SH-SY5Y (cell line): ENCODE data around the gene ABCA13.

ENCODE experiments used
- GATA2 ChIP-seq: IDR thresholded peaks from 2 replicates; pipeline ENCODE4 v1.6.1; 2011; ENCODE audit warnings: mild to moderate bottlenecking, low read depth, low read length
- GATA3 ChIP-seq: IDR thresholded peaks from 2 replicates; pipeline ENCODE4 v1.6.1; 2011; ENCODE audit warnings: low read depth, mild to moderate bottlenecking, low read length, moderate library complexity

DNA sequence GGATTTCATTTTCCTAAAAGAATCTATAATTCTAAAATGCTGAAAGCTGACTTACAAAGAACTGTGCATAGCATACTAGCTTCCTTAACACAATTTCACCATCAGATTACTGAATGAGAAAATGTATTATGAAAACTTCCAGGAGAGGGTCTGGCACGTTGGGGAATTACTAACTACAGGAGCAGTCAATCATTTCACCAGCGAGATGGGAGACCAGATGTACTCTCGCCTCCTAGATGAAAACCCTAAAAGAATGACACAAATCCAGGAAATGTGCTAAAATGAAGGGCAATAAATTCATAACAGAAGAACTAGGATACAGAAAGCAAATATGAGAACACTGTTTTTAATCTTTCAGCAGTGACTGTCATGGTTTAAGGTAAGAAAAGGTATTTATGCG, 330.8 kb downstream of the ABCA13 start:
- no peak for TF ChIP-seq GATA3
- no peak for TF ChIP-seq GATA2
